ENCODE measurements around the gene EHBP1L1.

The EHBP1L1 gene

GRCh38 chr11:65532388-65533064 is 43.3 kb upstream of the EHBP1L1 start:
- peaks cover 6 to 90% of the 10 kb centered on the region in 2 experiments; a peak in 2 of 3 replicates for H3K36me3 ChIP-seq (ENCODE audit: control insufficient read depth in 2 of 2, insufficient read depth in 1 of 2, low read length in 2 of 2)

GRCh38 chr11:65535102-65535501 is 40.8 kb upstream of the EHBP1L1 start:
- no peaks in the 10 kb centered on the region for H3K9me3 ChIP-seq (ENCODE audit: control insufficient read depth, insufficient read depth, low read depth, low read length)
- no peak for TF ChIP-seq ZNF121 (tag by site-specific recombination; IDR thresholded peaks at IDR 0.05)
- TF ChIP-seq, protein P1, sequence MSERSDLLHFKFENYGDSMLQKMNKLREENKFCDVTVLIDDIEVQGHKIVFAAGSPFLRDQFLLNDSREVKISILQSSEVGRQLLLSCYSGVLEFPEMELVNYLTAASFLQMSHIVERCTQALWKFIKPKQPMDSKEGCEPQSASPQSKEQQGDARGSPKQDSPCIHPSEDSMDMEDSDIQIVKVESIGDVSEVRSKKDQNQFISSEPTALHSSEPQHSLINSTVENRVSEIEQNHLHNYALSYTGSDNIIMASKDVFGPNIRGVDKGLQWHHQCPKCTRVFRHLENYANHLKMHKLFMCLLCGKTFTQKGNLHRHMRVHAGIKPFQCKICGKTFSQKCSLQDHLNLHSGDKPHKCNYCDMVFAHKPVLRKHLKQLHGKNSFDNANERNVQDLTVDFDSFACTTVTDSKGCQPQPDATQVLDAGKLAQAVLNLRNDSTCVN (tag by site-specific recombination; optimal IDR thresholded peaks at IDR 0.05) = no peak
- H3K36me3 ChIP-seq (ENCODE audit: control insufficient read depth in 2 of 2, insufficient read depth in 1 of 2, low read length in 2 of 2) = peaks cover 6 to 87% of the 10 kb centered on the region in 2 experiments; a peak in 2 of 3 replicates
- ChIA-PET POLR2A (no interaction called here), CTCF (interaction anchor here (1.5 kb wide), 1 partner anchor 36 kb away, joined by 6 read pairs; no protein-coding TSS in a partner anchor)
- no peak overlapping the region for H3K27ac ChIP-seq (ENCODE audit: extremely low read depth, low read depth, low read length)
- H3K4me3 ChIP-seq (ENCODE audit: low read depth, low read length) = no peak overlapping the region
- no peaks in the 10 kb centered on the region; the same call in 1 of the 2 replicates for H3K4me1 ChIP-seq (ENCODE audit: control insufficient read depth, insufficient read depth, low read length)

More at GRCh38 chr11:65532388-65533064, 43.3 kb upstream of the EHBP1L1 start:
- TF ChIP-seq ZBTB17 (tag by site-specific recombination; IDR thresholded peaks at IDR 0.05) = no peak
- no peak for TF ChIP-seq ZNF223 (tag by site-specific recombination; IDR thresholded peaks at IDR 0.05)
- no peak for TF ChIP-seq ZNF626 (tag by site-specific recombination; IDR thresholded peaks at IDR 0.05)
- TF ChIP-seq, protein P2, sequence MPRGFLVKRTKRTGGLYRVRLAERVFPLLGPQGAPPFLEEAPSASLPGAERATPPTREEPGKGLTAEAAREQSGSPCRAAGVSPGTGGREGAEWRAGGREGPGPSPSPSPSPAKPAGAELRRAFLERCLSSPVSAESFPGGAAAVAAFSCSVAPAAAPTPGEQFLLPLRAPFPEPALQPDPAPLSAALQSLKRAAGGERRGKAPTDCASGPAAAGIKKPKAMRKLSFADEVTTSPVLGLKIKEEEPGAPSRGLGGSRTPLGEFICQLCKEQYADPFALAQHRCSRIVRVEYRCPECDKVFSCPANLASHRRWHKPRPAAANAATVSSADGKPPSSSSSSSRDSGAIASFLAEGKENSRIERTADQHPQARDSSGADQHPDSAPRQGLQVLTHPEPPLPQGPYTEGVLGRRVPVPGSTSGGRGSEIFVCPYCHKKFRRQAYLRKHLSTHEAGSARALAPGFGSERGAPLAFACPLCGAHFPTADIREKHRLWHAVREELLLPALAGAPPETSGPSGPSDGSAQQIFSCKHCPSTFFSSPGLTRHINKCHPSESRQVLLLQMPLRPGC (tag by site-specific recombination; IDR thresholded peaks at IDR 0.05) = no peak
- Histone ChIP-seq H3K4me1 (ENCODE audit: control insufficient read depth, insufficient read depth, low read length) (no peaks in the 10 kb centered on the region), H3K9me3 (ENCODE audit: control insufficient read depth, insufficient read depth, low read depth, low read length) (no peaks in the 10 kb centered on the region), H3K27ac (ENCODE audit: extremely low read depth, low read depth, low read length) (no peak overlapping the region), H3K4me3 (ENCODE audit: low read depth, low read length) (no peak overlapping the region)
- ChIA-PET CTCF (interaction anchor here (0.9 to 1.4 kb wide), 2 partner anchors 39 to 129 kb away, joined by 3 read pairs; no protein-coding TSS in a partner anchor), POLR2A (interaction anchor here (0.6 kb wide), 1 partner anchor 363 kb away, joined by 4 read pairs; no protein-coding TSS in a partner anchor)

GRCh38 chr11:65536412-65537295 is 39.2 kb upstream of the EHBP1L1 start:
- TF ChIP-seq ZNF621 (tag by site-specific recombination; IDR thresholded peaks at IDR 0.05) (no peak), SETDB1 (IDR thresholded peaks at IDR 0.05; ENCODE audit: insufficient read length, low read length) (no peak), ZIC2 (tag by site-specific recombination; IDR thresholded peaks at IDR 0.05) (peak; percentile 31; the same call in 1 of the 2 replicates), ZNF610 (tag by site-specific recombination; IDR thresholded peaks at IDR 0.05; ENCODE audit: borderline replicate concordance) (no peak)
- Histone ChIP-seq H3K27ac (ENCODE audit: extremely low read depth, low read depth, low read length) (no peak overlapping the region), H3K4me3 (ENCODE audit: low read depth, low read length) (no peak overlapping the region), H3K36me3 (ENCODE audit: control insufficient read depth in 2 of 2, insufficient read depth in 1 of 2, low read length in 2 of 2) (peaks cover 6 to 78% of the 10 kb centered on the region in 2 experiments; a peak in 2 of 3 replicates), H3K9me3 (ENCODE audit: control insufficient read depth, insufficient read depth, low read depth, low read length) (no peaks in the 10 kb centered on the region), H3K4me1 (ENCODE audit: control insufficient read depth, insufficient read depth, low read length) (peaks cover 3% of the 10 kb centered on the region; the same call in 1 of the 2 replicates)
- CTCF ChIA-PET = interaction anchor here (0.5 to 1.5 kb wide), 5 partner anchors 35 to 206 kb away, joined by 3 to 6 read pairs (median 4); no protein-coding TSS in a partner anchor
- POLR2A ChIA-PET = interaction anchor here (0.6 to 2.9 kb wide), 9 partner anchors 10 to 515 kb away, joined by 3 to 12 read pairs (median 4); partner anchors contain the start of genes KCNK7, SCYL1 and ZNRD2

GRCh38 chr11:65537296-65537597 is 38.6 kb upstream of the EHBP1L1 start:
- TF ChIP-seq ZNF433 (tag by site-specific recombination; IDR thresholded peaks at IDR 0.05; ENCODE audit: low read depth) = no peak
- TF ChIP-seq SALL2 (tag by site-specific recombination; IDR thresholded peaks at IDR 0.05; ENCODE audit: borderline replicate concordance) = no peak
- TF ChIP-seq BCL11A (tag by site-specific recombination; IDR thresholded peaks at IDR 0.05; ENCODE audit: low read depth) = no peak
- no peak for TF ChIP-seq SCRT1 (tag by site-specific recombination; IDR thresholded peaks at IDR 0.05; ENCODE audit: borderline replicate concordance)
- no peak for TF ChIP-seq ZNF121 (tag by site-specific recombination; IDR thresholded peaks at IDR 0.05)
- Histone ChIP-seq H3K4me1 (ENCODE audit: control insufficient read depth, insufficient read depth, low read length) (peaks cover 3% of the 10 kb centered on the region; the same call in 1 of the 2 replicates), H3K4me3 (ENCODE audit: low read depth, low read length) (no peak overlapping the region), H3K36me3 (ENCODE audit: control insufficient read depth in 2 of 2, insufficient read depth in 1 of 2, low read length in 2 of 2) (peaks cover 6 to 80% of the 10 kb centered on the region in 2 experiments; a peak in 2 of 3 replicates), H3K27ac (ENCODE audit: extremely low read depth, low read depth, low read length) (no peak overlapping the region), H3K9me3 (ENCODE audit: control insufficient read depth, insufficient read depth, low read depth, low read length) (no peaks in the 10 kb centered on the region)
- POLR2A ChIA-PET = interaction anchor here (0.5 to 2.9 kb wide), 7 partner anchors 9 to 514 kb away, joined by 3 to 12 read pairs (median 5); partner anchors contain the start of gene ZNRD2
- CTCF ChIA-PET = interaction anchor here (0.7 to 1.1 kb wide), 2 partner anchors 51 to 57 kb away, joined by 3 to 4 read pairs; no protein-coding TSS in a partner anchor
